Neural crest cell (in vitro differentiated cells): ENCODE measurements around the gene ACSS1. TPM values are rescaled to one million over a fixed set of nuclear protein-coding genes. Genes with fewer than 3 reads are reported as not detected.

Experiments
- DNase-seq: peaks from one replicate; pipeline ENCODE4 v3.0.0; 2021; ENCODE audit warnings: low read depth, mixed read lengths, low spot score
- H3K27ac Mint-ChIP-seq: one replicate; pipeline ENCODE4 v1.8.0; 2021; ENCODE audit warnings: mild to moderate bottlenecking, mixed read lengths; ENCODE audit not compliant: unreplicated experiment
- H3K27me3 Mint-ChIP-seq: 2 replicates; pipeline ENCODE4 v1.8.0; 2021; ENCODE audit warnings: low read depth, mild to moderate bottlenecking, mixed read lengths
- H3K36me3 Mint-ChIP-seq: 2 replicates; pipeline ENCODE4 v1.8.0; 2021; ENCODE audit warnings: low read depth, mild to moderate bottlenecking, mixed read lengths
- H3K4me1 Mint-ChIP-seq: 2 replicates; pipeline ENCODE4 v1.8.0; 2021; ENCODE audit warnings: mixed read lengths
- H3K4me3 Mint-ChIP-seq: one replicate; pipeline ENCODE4 v1.8.0; 2021; ENCODE audit warnings: mild to moderate bottlenecking, mixed read lengths
- H3K9me3 Mint-ChIP-seq: 2 replicates; pipeline ENCODE4 v1.8.0; 2021; ENCODE audit warnings: mixed read lengths
- total RNA-seq: library from RNA; stranded (reverse); gene quantifications from 2 replicates; pipeline ENCODE4 v1.2.1, GENCODE V29; 2021
- TF ChIP-seq, protein P1 (sequence below): fragments of 200-600 bp; sonication (generic); conservative IDR thresholded peaks from 2 replicates; pipeline ENCODE4 v1.5.0; 2021; ENCODE audit warnings: antibody characterized with exemption, mild to moderate bottlenecking

Gene ACSS1
- total RNA-seq, 1 donor from 2014 or later: 14.0 TPM

- Mint-ChIP-seq H3K4me3 (no peak overlapping the region), H3K9me3 (no peaks in the 10 kb centered on the region), H3K27me3 (peaks cover 75% of the 10 kb centered on the region), H3K4me1 (peaks cover 5% of the 10 kb centered on the region), H3K27ac (no peak overlapping the region), H3K36me3 (no peaks in the 10 kb centered on the region)
- TF ChIP-seq, protein P1, sequence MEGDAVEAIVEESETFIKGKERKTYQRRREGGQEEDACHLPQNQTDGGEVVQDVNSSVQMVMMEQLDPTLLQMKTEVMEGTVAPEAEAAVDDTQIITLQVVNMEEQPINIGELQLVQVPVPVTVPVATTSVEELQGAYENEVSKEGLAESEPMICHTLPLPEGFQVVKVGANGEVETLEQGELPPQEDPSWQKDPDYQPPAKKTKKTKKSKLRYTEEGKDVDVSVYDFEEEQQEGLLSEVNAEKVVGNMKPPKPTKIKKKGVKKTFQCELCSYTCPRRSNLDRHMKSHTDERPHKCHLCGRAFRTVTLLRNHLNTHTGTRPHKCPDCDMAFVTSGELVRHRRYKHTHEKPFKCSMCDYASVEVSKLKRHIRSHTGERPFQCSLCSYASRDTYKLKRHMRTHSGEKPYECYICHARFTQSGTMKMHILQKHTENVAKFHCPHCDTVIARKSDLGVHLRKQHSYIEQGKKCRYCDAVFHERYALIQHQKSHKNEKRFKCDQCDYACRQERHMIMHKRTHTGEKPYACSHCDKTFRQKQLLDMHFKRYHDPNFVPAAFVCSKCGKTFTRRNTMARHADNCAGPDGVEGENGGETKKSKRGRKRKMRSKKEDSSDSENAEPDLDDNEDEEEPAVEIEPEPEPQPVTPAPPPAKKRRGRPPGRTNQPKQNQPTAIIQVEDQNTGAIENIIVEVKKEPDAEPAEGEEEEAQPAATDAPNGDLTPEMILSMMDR: no peak
- no peak for DNase-seq
Observed at GRCh38 chr20:25070821-25071473, 13.0 kb upstream of the ACSS1 start.

DNA sequence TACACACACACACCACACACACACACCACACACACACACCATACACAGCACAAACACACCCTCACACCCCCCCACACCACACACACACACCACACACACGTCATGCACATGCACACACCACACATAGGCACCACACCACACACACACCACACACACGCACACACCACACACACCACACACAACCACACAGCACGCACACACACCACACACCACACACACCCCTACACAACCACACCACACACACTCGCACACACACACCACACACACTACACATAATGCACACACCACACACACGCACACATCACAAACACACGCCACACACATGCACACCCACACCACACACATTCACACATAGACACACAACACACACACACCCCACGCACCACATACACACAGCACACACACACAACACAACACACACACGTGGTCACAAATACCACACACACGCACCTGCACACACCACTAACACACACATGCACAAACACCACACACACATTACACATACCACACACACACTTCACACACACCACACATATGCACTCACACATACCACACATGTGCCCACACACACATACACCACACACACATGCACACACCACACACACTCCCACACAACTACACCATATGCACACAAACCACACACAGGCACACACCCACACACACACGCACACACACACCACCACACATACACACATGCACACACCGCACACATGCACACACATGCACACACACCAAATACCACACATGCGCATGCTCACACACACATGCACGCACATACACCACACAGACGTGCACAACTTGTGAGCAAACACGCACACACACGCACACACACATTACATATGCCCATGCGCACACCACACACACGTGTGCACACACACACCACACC is 9.4 kb upstream of the ACSS1 start:
- Mint-ChIP-seq H3K4me1 (peaks cover 25% of the 10 kb centered on the region), H3K27me3 (peaks cover 59% of the 10 kb centered on the region), H3K27ac (no peak overlapping the region), H3K36me3 (no peaks in the 10 kb centered on the region), H3K9me3 (no peaks in the 10 kb centered on the region), H3K4me3 (no peak overlapping the region)
- TF ChIP-seq, protein P1: no peak
- DNase-seq: no peak

- Mint-ChIP-seq H3K9me3 (no peaks in the 10 kb centered on the region), H3K4me1 (peaks cover 25% of the 10 kb centered on the region), H3K27ac (no peak overlapping the region), H3K36me3 (no peaks in the 10 kb centered on the region), H3K27me3 (peaks cover 53% of the 10 kb centered on the region), H3K4me3 (no peak overlapping the region)
- DNase-seq: no peak
- TF ChIP-seq, protein P1: no peak
Observed at GRCh38 chr20:25066386-25066785, 8.4 kb upstream of the ACSS1 start.

GRCh38 chr20:25065625-25066338 is 7.8 kb upstream of the ACSS1 start:
- no peaks in the 10 kb centered on the region for H3K9me3 Mint-ChIP-seq

DNA sequence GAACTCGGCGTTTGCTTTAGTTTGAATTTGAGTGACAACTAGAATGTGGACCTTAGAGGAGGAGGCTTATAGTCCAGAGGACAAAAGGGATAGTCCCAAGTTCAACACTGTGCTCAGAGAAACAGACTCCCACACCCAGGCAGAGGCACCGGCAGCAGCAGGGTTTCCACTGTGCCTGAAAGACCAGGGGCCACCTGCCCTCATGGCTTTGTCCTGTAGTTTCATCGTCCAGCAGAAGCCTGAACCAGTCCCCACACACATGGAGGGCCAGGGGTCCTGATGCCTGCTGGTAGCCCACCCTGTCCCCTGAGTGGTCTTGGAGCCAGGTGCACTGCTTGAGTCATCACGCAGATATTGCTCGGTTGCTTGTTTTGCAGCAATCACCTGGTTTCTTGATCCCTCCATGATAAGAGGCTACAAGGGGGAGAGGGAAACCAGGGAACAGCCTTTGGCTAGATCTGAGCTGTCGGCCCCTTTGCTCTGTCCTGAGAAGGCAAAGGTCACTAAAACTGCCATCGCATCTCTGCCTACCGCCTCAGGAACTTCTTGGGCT is 7.2 kb upstream of the ACSS1 start:
- peaks cover 53% of the 10 kb centered on the region for H3K27me3 Mint-ChIP-seq
- H3K27ac Mint-ChIP-seq: no peak overlapping the region
- no peak overlapping the region for H3K4me3 Mint-ChIP-seq
- TF ChIP-seq, protein P1: no peak
- no peaks in the 10 kb centered on the region for H3K36me3 Mint-ChIP-seq
- H3K4me1 Mint-ChIP-seq: peaks cover 25% of the 10 kb centered on the region
- H3K9me3 Mint-ChIP-seq: no peaks in the 10 kb centered on the region
- no peak for DNase-seq

More at GRCh38 chr20:25065625-25066338, 7.8 kb upstream of the ACSS1 start:
- Mint-ChIP-seq H3K27me3 (peaks cover 53% of the 10 kb centered on the region), H3K4me3 (no peak overlapping the region), H3K36me3 (no peaks in the 10 kb centered on the region), H3K4me1 (peaks cover 25% of the 10 kb centered on the region), H3K27ac (no peak overlapping the region)
- peak; percentile 48 for DNase-seq
- TF ChIP-seq, protein P1: peak; percentile 87
